ENCODE results near the gene KAT6B.

KAT6B gene

GRCh38 chr10:74799721-74800221 is 26.6 kb upstream of the KAT6B start:
- Histone ChIP-seq H3K4me1 (no peaks in the 10 kb centered on the region), H3K27me3 (ENCODE audit: control insufficient read depth, insufficient read depth, low read length) (no peaks in the 10 kb centered on the region), H2AFZ (no peak overlapping the region), H3K4me3 (ENCODE audit: low read depth, low read length) (no peak overlapping the region), H3K79me2 (no peaks in the 10 kb centered on the region), H3K9me3 (ENCODE audit: control insufficient read depth, low read length) (no peaks in the 10 kb centered on the region), H3K27ac (no peak overlapping the region), H3K4me2 (ENCODE audit: low read length) (no peak overlapping the region), H3K9ac (no peak overlapping the region), H3K36me3 (ENCODE audit: control insufficient read depth, insufficient read depth, low read length) (no peaks in the 10 kb centered on the region)
- no peak for TF ChIP-seq CTCF (IDR thresholded peaks at IDR 0.05)

GRCh38 chr10:74801447-74801846 is 25.0 kb upstream of the KAT6B start:
- Histone ChIP-seq H3K36me3 (ENCODE audit: control insufficient read depth, insufficient read depth, low read length) (no peaks in the 10 kb centered on the region), H2AFZ (no peak overlapping the region), H3K9me3 (ENCODE audit: control insufficient read depth, low read length) (no peaks in the 10 kb centered on the region), H3K4me1 (no peaks in the 10 kb centered on the region), H3K27me3 (ENCODE audit: control insufficient read depth, insufficient read depth, low read length) (no peaks in the 10 kb centered on the region), H3K4me2 (ENCODE audit: low read length) (no peak overlapping the region), H3K27ac (no peak overlapping the region), H3K9ac (no peak overlapping the region), H3K4me3 (ENCODE audit: low read depth, low read length) (no peak overlapping the region), H3K79me2 (no peaks in the 10 kb centered on the region)
- no peak for TF ChIP-seq CTCF (IDR thresholded peaks at IDR 0.05)

GRCh38 chr10:74808501-74808900 is 17.9 kb upstream of the KAT6B start:
- no peak for TF ChIP-seq CTCF (IDR thresholded peaks at IDR 0.05)

DNA sequence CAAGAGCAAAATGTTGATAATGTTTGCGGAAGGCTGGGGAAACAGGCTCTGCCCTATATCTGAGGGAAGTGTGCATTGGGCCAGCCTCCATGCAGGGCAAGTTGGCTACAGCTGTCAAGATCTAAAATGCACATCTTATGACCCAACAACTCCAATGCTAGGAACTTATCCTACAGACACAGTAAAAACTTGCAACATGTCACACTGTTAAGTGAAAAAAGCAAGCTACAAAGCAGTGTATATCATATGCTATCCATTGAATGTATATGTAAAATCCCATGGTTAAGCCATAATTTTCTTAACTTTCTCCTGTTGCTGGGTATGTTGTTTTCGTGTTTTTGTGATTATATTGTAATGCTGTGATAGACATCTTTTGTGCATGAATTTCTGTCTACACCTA is 16.3 kb upstream of the KAT6B start:
- H3K79me2 ChIP-seq: no peaks in the 10 kb centered on the region
- no peaks in the 10 kb centered on the region for H3K4me1 ChIP-seq
- H3K27ac ChIP-seq: no peak overlapping the region
- no peak overlapping the region for H3K4me3 ChIP-seq (ENCODE audit: low read depth, low read length)
- no peaks in the 10 kb centered on the region for H3K27me3 ChIP-seq (ENCODE audit: control insufficient read depth, insufficient read depth, low read length)
- no peak overlapping the region for H3K4me2 ChIP-seq (ENCODE audit: low read length)
- H2AFZ ChIP-seq: no peak overlapping the region
- TF ChIP-seq CTCF (IDR thresholded peaks at IDR 0.05): no peak
- no peaks in the 10 kb centered on the region for H3K36me3 ChIP-seq (ENCODE audit: control insufficient read depth, insufficient read depth, low read length)
- H3K9me3 ChIP-seq (ENCODE audit: control insufficient read depth, low read length): no peaks in the 10 kb centered on the region
- no peak overlapping the region for H3K9ac ChIP-seq

More at GRCh38 chr10:74808501-74808900, 17.9 kb upstream of the KAT6B start:
- H3K27me3 ChIP-seq (ENCODE audit: control insufficient read depth, insufficient read depth, low read length): no peaks in the 10 kb centered on the region
- H3K4me3 ChIP-seq (ENCODE audit: low read depth, low read length): no peak overlapping the region
- H3K4me1 ChIP-seq: no peaks in the 10 kb centered on the region
- H3K4me2 ChIP-seq (ENCODE audit: low read length): no peak overlapping the region
- no peak overlapping the region for H2AFZ ChIP-seq
- no peaks in the 10 kb centered on the region for H3K36me3 ChIP-seq (ENCODE audit: control insufficient read depth, insufficient read depth, low read length)
- no peak overlapping the region for H3K27ac ChIP-seq
- H3K79me2 ChIP-seq: no peaks in the 10 kb centered on the region
- H3K9ac ChIP-seq: no peak overlapping the region
- no peaks in the 10 kb centered on the region for H3K9me3 ChIP-seq (ENCODE audit: control insufficient read depth, low read length)

All from parathyroid adenoma (tissue), 2 donors.